Body of pancreas (tissue), 4 donors: ENCODE data around the gene FBXO45. TPM values are rescaled to one million over a fixed set of nuclear protein-coding genes. Genes with fewer than 3 reads are reported as not detected.
"Not testable (repeated sequence)": the region's sequence is repeated elsewhere in the genome, so short reads cannot be mapped to it uniquely, and the experiment has no call there.

Experiments
- ATAC-seq: fragments of 150-250 bp; one replicate; pipeline ENCODE4 v1.9.1; 2016
- DNase-seq, 4 donors: peaks; one replicate each; pipeline ENCODE4 v3.0.0-alpha.2; 2019
- H3K27ac ChIP-seq, 4 donors: fragments of 200-600 bp; sonication (generic); 1 replicate in 3 of 4; 2 replicates in 1 of 4; pipeline versions ENCODE4 v1.5.1 to v1.6.1; 2016 to 2019; ENCODE audit warnings: mild to moderate bottlenecking in 1 of 4, mixed read lengths in 1 of 4, moderate library complexity in 1 of 4
- H3K27me3 ChIP-seq, 2 donors: fragments of 200-600 bp; sonication (generic); one replicate each; pipeline ENCODE4 v1.6.0; 2016; ENCODE audit warnings: mild to moderate bottlenecking in 1 of 2
- H3K36me3 ChIP-seq, 2 donors: fragments of 200-600 bp; sonication (generic); replicated peaks in 1 of 2; 2 replicates each; pipeline ENCODE4 v1.5.1; 2016; ENCODE audit warnings: low read depth in 2 of 2; ENCODE audit not compliant: insufficient read depth in 1 of 2
- H3K4me1 ChIP-seq: fragments of 200-600 bp; sonication (generic); one replicate; pipeline ENCODE4 v1.6.0; 2016
- H3K4me3 ChIP-seq, 2 donors: fragments of 200-600 bp; sonication (generic); 1 replicate in 1 of 2; 2 replicates in 1 of 2; pipeline ENCODE4 v1.5.1; 2016 to 2019
- H3K9me3 ChIP-seq, 3 donors: fragments of 200-600 bp; sonication (generic); 1 replicate in 2 of 3; 2 replicates in 1 of 3; pipeline ENCODE4 v1.5.1; 2016
- POLR2A ChIP-seq, 3 donors: fragments of 450-650 bp; IDR thresholded peaks; one replicate each; pipeline ENCODE4 v1.6.1; 2016; ENCODE audit warnings: antibody characterized with exemption in 3 of 3, mild to moderate bottlenecking in 2 of 3
- WGBS, 2 donors: methylation state at CpG; one replicate each; pipeline ENCODE4 v1.1.5; 2017; 5-methylcytosine and 5-hydroxymethylcytosine counted together
- intact Hi-C: fragments of 100-400 bp; cut with DNase I; formaldehyde crosslinking; loops from one replicate; pipeline ENCODE4 v1.15.1; 2023
- total RNA-seq, 2 donors: library from RNA; depleted of rRNA; stranded (reverse); fragments of >200 nt; gene quantifications; one replicate each; pipeline ENCODE4 v1.1.0, GENCODE V29; 2016
- TF ChIP-seq, protein P1 (sequence below), 7 experiments: fragments of 450-650 bp in 4 of 7; fragments of 200-600 bp in 3 of 7; sonication (generic) in 3 of 7; IDR thresholded peaks; one replicate each; pipeline ENCODE4 v1.5.1; 2016 to 2019; ENCODE audit warnings: antibody characterized with exemption in 7 of 7

FBXO45 gene
- total RNA-seq, 2 donors from 2014 or later = 1.3 to 4.4 TPM

- 16 to 25% methylated on average over 2 to 5 of the region's 5 CpGs for WGBS, 2 donors
- H3K27me3 ChIP-seq = no peaks in the 10 kb centered on the region
- no peak for ATAC-seq
- TF ChIP-seq, protein P1, sequence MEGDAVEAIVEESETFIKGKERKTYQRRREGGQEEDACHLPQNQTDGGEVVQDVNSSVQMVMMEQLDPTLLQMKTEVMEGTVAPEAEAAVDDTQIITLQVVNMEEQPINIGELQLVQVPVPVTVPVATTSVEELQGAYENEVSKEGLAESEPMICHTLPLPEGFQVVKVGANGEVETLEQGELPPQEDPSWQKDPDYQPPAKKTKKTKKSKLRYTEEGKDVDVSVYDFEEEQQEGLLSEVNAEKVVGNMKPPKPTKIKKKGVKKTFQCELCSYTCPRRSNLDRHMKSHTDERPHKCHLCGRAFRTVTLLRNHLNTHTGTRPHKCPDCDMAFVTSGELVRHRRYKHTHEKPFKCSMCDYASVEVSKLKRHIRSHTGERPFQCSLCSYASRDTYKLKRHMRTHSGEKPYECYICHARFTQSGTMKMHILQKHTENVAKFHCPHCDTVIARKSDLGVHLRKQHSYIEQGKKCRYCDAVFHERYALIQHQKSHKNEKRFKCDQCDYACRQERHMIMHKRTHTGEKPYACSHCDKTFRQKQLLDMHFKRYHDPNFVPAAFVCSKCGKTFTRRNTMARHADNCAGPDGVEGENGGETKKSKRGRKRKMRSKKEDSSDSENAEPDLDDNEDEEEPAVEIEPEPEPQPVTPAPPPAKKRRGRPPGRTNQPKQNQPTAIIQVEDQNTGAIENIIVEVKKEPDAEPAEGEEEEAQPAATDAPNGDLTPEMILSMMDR (IDR thresholded peaks at IDR 0.05) = no peak
- TF ChIP-seq POLR2A (IDR thresholded peaks at IDR 0.05) = no peak
- H3K4me1 ChIP-seq = no peaks in the 10 kb centered on the region
- no peaks in the 10 kb centered on the region for H3K36me3 ChIP-seq
- no peak overlapping the region for H3K4me3 ChIP-seq
- no peak overlapping the region for H3K27ac ChIP-seq
- intact Hi-C loops = no loop called here
- H3K9me3 ChIP-seq = no peaks in the 10 kb centered on the region
- no peak for DNase-seq
These were observed 27.9 kb downstream of the FBXO45 start for GRCh38 chr3:196596355-196596754.

DNA sequence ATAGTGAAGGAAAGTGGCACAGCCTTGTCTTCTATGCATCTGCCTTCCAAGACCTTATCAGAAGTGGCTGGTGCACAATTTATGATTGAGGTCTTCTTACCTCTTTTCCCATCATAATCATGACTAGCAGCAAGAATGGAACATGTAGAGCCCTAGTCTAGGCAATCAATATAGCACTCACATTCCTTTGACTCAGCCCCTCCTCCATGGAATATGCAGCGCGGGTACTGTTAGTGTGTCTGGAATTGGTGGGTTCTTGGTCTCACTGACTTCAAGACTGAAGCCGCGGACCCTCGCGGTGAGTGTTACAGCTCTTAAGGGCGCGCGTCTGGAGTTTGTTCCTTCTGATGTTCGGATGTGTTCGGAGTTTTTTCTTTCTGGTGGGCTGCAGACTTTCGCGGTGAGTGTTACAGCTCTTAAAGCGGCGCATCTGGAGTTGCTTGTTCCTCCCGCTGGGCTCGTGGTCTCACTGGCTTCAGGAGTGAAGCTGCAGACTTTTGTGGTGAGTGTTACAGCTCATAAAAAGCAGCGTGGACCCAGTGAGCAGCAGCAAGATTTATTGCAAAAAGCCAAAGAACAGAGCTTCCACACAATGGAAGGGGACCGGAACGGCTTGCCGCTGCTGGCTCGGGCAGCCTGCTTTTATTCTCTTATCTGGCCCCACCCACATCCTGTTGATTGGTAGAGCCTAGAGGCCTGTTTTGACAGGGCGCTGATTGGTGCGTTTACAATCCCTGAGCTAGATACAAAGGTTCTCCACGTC lies 29.7 kb downstream of the FBXO45 start:
- H3K9me3 ChIP-seq, intact Hi-C loops, H3K27ac ChIP-seq, H3K36me3 ChIP-seq, DNase-seq, H3K4me1 ChIP-seq, H3K4me3 ChIP-seq, ATAC-seq, H3K27me3 ChIP-seq: not testable (repeated sequence)
- WGBS, 2 donors = 65 to 68% methylated on average over 20 to 25 of the region's 25 CpGs

GRCh38 chr3:196599734-196600128 lies 31.3 kb downstream of the FBXO45 start:
- DNase-seq = no peak
- no peaks in the 10 kb centered on the region for H3K36me3 ChIP-seq
- no peak for ATAC-seq
- H3K27ac ChIP-seq = no peak overlapping the region
- no peaks in the 10 kb centered on the region for H3K27me3 ChIP-seq
- WGBS, 2 donors = 50 to 55% methylated on average over 5 of the region's 5 CpGs
- no peak overlapping the region for H3K4me3 ChIP-seq
- no peaks in the 10 kb centered on the region for H3K9me3 ChIP-seq
- no peaks in the 10 kb centered on the region for H3K4me1 ChIP-seq
- no peak for TF ChIP-seq POLR2A (IDR thresholded peaks at IDR 0.05)
- TF ChIP-seq, protein P1 (IDR thresholded peaks at IDR 0.05) = no peak
- intact Hi-C loops = no loop called here

- WGBS, 2 donors = 84 to 86% methylated on average over 7 of the region's 7 CpGs
- ATAC-seq = no peak
- H3K4me1 ChIP-seq = no peaks in the 10 kb centered on the region
- no peak for TF ChIP-seq POLR2A (IDR thresholded peaks at IDR 0.05)
- TF ChIP-seq, protein P1 (IDR thresholded peaks at IDR 0.05) = no peak
- no peaks in the 10 kb centered on the region for H3K27me3 ChIP-seq
- DNase-seq = no peak
- H3K27ac ChIP-seq = no peak overlapping the region
- no peaks in the 10 kb centered on the region for H3K9me3 ChIP-seq
- intact Hi-C loops = no loop called here
- no peaks in the 10 kb centered on the region for H3K36me3 ChIP-seq
- no peak overlapping the region for H3K4me3 ChIP-seq
These were observed 31.9 kb downstream of the FBXO45 start for GRCh38 chr3:196600359-196600758.

GRCh38 chr3:196602673-196603072 lies 34.2 kb downstream of the FBXO45 start:
- TF ChIP-seq, protein P1 (IDR thresholded peaks at IDR 0.05) = no peak
- no peak for TF ChIP-seq POLR2A (IDR thresholded peaks at IDR 0.05)
- WGBS, 2 donors = 82% methylated on average over 6 of the region's 6 CpGs
- intact Hi-C loops = no loop called here
- Histone ChIP-seq H3K27me3 (no peaks in the 10 kb centered on the region), H3K9me3 (no peaks in the 10 kb centered on the region), H3K36me3 (no peaks in the 10 kb centered on the region), H3K4me3 (no peak overlapping the region), H3K27ac (no peak overlapping the region), H3K4me1 (no peaks in the 10 kb centered on the region)
- no peak for DNase-seq
- no peak for ATAC-seq
